Keratinocyte (primary cell): ENCODE measurements around the gene ROBO3. TPM values are rescaled to one million over a fixed set of nuclear protein-coding genes. Genes with fewer than 3 reads are reported as not detected.
A peak's percentile ranks its signal among the peaks of the same experiment; 100 is the strongest.

Source experiments
- DNase-seq: peaks from one replicate; pipeline ENCODE4 v3.0.0-alpha.2; 2011; ENCODE audit warnings: low read depth, missing footprints, low spot score
- FAIRE-seq: peaks from 2 replicates; lab custom pipeline; 2011; peaks lifted over from hg19 to GRCh38; lab: Jason Lieb, UNC
- H2AFZ ChIP-seq: 2 replicates; pipeline ENCODE4 v1.6.0; 2012; ENCODE audit warnings: low read length, control low read depth, inconsistent platforms; ENCODE audit not compliant: control insufficient read depth
- H3K27ac ChIP-seq: 2 replicates; pipeline ENCODE4 v1.5.1; 2011; ENCODE audit warnings: low read length; ENCODE audit not compliant: control insufficient read depth, insufficient read depth
- H3K27me3 ChIP-seq: 3 replicates; pipeline ENCODE4 v1.6.0; 2011; ENCODE audit warnings: low read length; ENCODE audit not compliant: control insufficient read depth, insufficient read depth; ENCODE audit errors: extremely low read depth
- H3K36me3 ChIP-seq, 2 experiments: 2 replicates in 1 of 2; 3 replicates in 1 of 2; pipeline ENCODE4 v1.5.1; 2011; ENCODE audit warnings: low read length in 2 of 2, mild to moderate bottlenecking in 1 of 2; ENCODE audit not compliant: control insufficient read depth in 2 of 2, insufficient read depth in 2 of 2; ENCODE audit errors: extremely low read depth in 1 of 2
- H3K4me1 ChIP-seq: 3 replicates; pipeline ENCODE4 v1.5.1; 2011; ENCODE audit warnings: low read length; ENCODE audit not compliant: control insufficient read depth, insufficient read depth; ENCODE audit errors: extremely low read depth
- H3K4me2 ChIP-seq: 3 replicates; pipeline ENCODE4 v1.6.0; 2011; ENCODE audit warnings: low read depth, low read length; ENCODE audit not compliant: control insufficient read depth, insufficient read depth; ENCODE audit errors: extremely low read depth
- H3K4me3 ChIP-seq, 3 experiments: fragments of 200-600 bp in 1 of 3; sonication (generic) in 1 of 3; 2 replicates in 2 of 3; 3 replicates in 1 of 3; pipeline ENCODE4 v1.5.1; 2011 to 2016; ENCODE audit warnings: low read length in 3 of 3, mild to moderate bottlenecking in 3 of 3, control low read depth in 2 of 3, inconsistent platforms in 1 of 3, low read depth in 1 of 3, mixed read lengths in 1 of 3, mixed run types in 1 of 3, moderate library complexity in 1 of 3; ENCODE audit not compliant: control insufficient read depth in 2 of 3, insufficient read depth in 2 of 3; ENCODE audit errors: extremely low read depth in 1 of 3
- H3K79me2 ChIP-seq: 2 replicates; pipeline ENCODE4 v1.6.0; 2012; ENCODE audit warnings: low read length; ENCODE audit not compliant: control insufficient read depth, insufficient read depth
- H3K9ac ChIP-seq: 3 replicates; pipeline ENCODE4 v1.6.0; 2011; ENCODE audit warnings: low read length; ENCODE audit not compliant: control insufficient read depth, insufficient read depth; ENCODE audit errors: extremely low read depth
- H3K9me1 ChIP-seq: 3 replicates; pipeline ENCODE4 v1.6.0; 2011; ENCODE audit warnings: low read length; ENCODE audit not compliant: control insufficient read depth, insufficient read depth; ENCODE audit errors: extremely low read depth
- H3K9me3 ChIP-seq: 2 replicates; pipeline ENCODE4 v1.5.1; 2012; ENCODE audit warnings: low read depth, low read length; ENCODE audit not compliant: control insufficient read depth
- H4K20me1 ChIP-seq: 3 replicates; pipeline ENCODE4 v1.6.0; 2011; ENCODE audit warnings: low read length; ENCODE audit not compliant: control insufficient read depth, insufficient read depth; ENCODE audit errors: extremely low read depth
- EZH2 ChIP-seq: IDR thresholded peaks from one replicate; pipeline ENCODE4 v1.6.1; 2012; ENCODE audit warnings: inconsistent platforms, mild to moderate bottlenecking, low read length, moderate library complexity
- dilution Hi-C: fragments of 300-500 bp; cut with MboI; formaldehyde crosslinking; loops from one replicate; pipeline ENCODE4 v1.7.0; 2020; ENCODE audit warnings: low sequenced_read_pairs; ENCODE audit not compliant: extremely low pct_ligation_motif_present
- polyA plus RNA-seq, 5 experiments: library from polyadenylated mRNA; depleted of rRNA in 3 of 5; stranded (reverse) in 3 of 5; stranded (forward) in 1 of 5; unstranded in 1 of 5; fragments of >200 nt; gene quantifications; 1 replicate in 1 of 5; 2 replicates in 3 of 5; 3 replicates in 1 of 5; pipeline versions ENCODE4 v1.2.1 to v1.2.3, GENCODE V29; 2011 to 2012; ENCODE audit warnings: missing spikeins in 2 of 5, low read depth in 1 of 5, low replicate concordance in 1 of 5
- TF ChIP-seq, protein P1 (sequence below), 3 experiments: IDR thresholded peaks in 1 of 3; conservative IDR thresholded peaks in 1 of 3; optimal IDR thresholded peaks in 1 of 3; 2 replicates in 2 of 3; 3 replicates in 1 of 3; pipeline versions ENCODE3 to v1.5.1; 2011; ENCODE audit warnings: low read length in 3 of 3, mild to moderate bottlenecking in 3 of 3, moderate library complexity in 2 of 3, control low read depth in 1 of 3, inconsistent platforms in 1 of 3; ENCODE audit not compliant: insufficient read depth in 2 of 3; ENCODE audit errors: extremely low read depth in 1 of 3

Gene ROBO3
- polyA plus RNA-seq, 1 donor (not counting 4 experiments of a cell fraction or from before 2014, with no cell fraction given): 13.6 TPM

DNA sequence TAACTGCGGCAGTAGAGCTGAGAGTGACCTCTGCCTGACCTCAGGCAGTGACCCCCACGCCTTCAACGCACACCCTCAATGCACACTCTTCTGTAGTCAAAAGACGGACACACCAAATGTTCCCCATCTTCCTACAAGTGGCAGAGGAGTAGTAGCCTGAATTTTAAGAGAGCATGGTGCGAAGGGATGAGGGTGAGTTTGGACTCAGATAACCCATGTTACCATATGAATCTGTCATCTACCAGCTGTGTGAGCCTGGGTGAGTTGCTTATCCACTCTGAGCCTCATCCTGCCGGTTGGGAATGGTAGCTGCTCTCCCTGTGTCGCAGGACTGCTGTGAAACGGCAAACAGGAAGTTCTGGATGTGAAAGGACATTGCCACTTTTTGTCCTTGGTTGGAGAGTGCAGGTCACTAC lies 20.6 kb upstream of the ROBO3 start:
- TF ChIP-seq, protein P1, sequence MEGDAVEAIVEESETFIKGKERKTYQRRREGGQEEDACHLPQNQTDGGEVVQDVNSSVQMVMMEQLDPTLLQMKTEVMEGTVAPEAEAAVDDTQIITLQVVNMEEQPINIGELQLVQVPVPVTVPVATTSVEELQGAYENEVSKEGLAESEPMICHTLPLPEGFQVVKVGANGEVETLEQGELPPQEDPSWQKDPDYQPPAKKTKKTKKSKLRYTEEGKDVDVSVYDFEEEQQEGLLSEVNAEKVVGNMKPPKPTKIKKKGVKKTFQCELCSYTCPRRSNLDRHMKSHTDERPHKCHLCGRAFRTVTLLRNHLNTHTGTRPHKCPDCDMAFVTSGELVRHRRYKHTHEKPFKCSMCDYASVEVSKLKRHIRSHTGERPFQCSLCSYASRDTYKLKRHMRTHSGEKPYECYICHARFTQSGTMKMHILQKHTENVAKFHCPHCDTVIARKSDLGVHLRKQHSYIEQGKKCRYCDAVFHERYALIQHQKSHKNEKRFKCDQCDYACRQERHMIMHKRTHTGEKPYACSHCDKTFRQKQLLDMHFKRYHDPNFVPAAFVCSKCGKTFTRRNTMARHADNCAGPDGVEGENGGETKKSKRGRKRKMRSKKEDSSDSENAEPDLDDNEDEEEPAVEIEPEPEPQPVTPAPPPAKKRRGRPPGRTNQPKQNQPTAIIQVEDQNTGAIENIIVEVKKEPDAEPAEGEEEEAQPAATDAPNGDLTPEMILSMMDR (optimal IDR thresholded peaks at IDR 0.05 in 1 of 3, IDR thresholded peaks at IDR 0.05 in 1 of 3, conservative IDR thresholded peaks at IDR 0.05 in 1 of 3; ENCODE audit: extremely low read depth in 1 of 3, insufficient read depth in 2 of 3, low read length in 3 of 3): no peak
- peak; percentile 78 for TF ChIP-seq EZH2
- dilution Hi-C loops: no loop called here
- DNase-seq (no peak), FAIRE-seq (no peak)
- Histone ChIP-seq H3K27me3 (peaks cover 89% of the 10 kb centered on the region), H3K79me2 (no peaks in the 10 kb centered on the region), H3K4me1 (no peaks in the 10 kb centered on the region), H3K36me3 (no peaks in the 10 kb centered on the region), H3K4me2 (peak overlapping the region; percentile 18), H4K20me1 (peaks cover 5% of the 10 kb centered on the region), H3K4me3 (no peak overlapping the region), H3K27ac (no peak overlapping the region), H3K9ac (no peak overlapping the region), H2AFZ (no peak overlapping the region), H3K9me1 (no peaks in the 10 kb centered on the region), H3K9me3 (no peaks in the 10 kb centered on the region)

DNA sequence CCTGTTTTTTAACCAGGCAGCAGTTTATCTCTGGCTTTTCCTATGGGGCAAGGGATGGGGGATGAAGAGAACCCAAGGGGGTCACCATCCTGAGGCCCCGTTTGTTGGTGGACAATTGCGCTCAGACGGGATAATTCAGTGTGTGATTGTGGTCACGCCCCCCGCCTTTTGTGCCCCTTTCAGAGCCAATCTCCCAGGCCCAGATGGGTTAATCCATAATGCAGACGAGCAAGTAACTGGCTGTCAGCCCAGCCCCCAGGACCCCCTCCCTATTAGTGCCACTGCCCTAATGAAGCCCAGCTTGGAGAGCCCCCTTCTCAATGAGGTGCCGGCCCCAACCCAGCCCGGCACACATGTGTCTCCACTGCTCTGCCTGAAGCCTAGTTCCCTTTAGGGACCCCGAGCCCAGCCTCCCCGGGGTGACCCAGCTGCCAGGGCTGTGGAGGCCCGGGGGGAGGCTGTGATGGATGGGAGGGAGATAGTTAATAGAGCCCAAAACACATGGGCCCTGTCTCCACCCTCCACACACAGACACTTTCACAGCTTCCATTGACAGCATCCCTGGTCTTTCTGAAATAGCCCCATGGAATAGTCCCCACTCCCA lies 19.1 kb upstream of the ROBO3 start:
- Histone ChIP-seq H3K9ac (no peak overlapping the region), H3K79me2 (no peaks in the 10 kb centered on the region), H4K20me1 (peaks cover 2% of the 10 kb centered on the region), H3K4me3 (no peak overlapping the region), H3K27me3 (peaks cover 79% of the 10 kb centered on the region), H3K4me1 (no peaks in the 10 kb centered on the region), H3K4me2 (no peak overlapping the region), H2AFZ (no peak overlapping the region), H3K9me1 (no peaks in the 10 kb centered on the region), H3K36me3 (no peaks in the 10 kb centered on the region), H3K9me3 (no peaks in the 10 kb centered on the region), H3K27ac (no peak overlapping the region)
- dilution Hi-C loops: no loop called here
- no peak for DNase-seq
- FAIRE-seq: no peak
- TF ChIP-seq, protein P1 (optimal IDR thresholded peaks at IDR 0.05 in 1 of 3, IDR thresholded peaks at IDR 0.05 in 1 of 3, conservative IDR thresholded peaks at IDR 0.05 in 1 of 3; ENCODE audit: extremely low read depth in 1 of 3, insufficient read depth in 2 of 3, low read length in 3 of 3): no peak
- peak; percentile 33 for TF ChIP-seq EZH2
